K562 (cell line): ENCODE measurements around the gene RNF217. TPM values are rescaled to one million over a fixed set of nuclear protein-coding genes. Genes with fewer than 3 reads are reported as not detected.

Experiments used
- ATAC-seq: fragments of 200-7000 bp; cut with Tn5 transposase; 3 replicates; pipeline ENCODE4 v1.9.1; 2020; ENCODE audit warnings: moderate library complexity
- BruUV-seq: library from RNA; stranded (reverse); fragments of 400-500 nt; replicated peaks from 2 replicates; lab custom pipeline; 2021; lab: Mats Ljungman, UMichigan
- CTCF ChIA-PET: fragments of 300-600 bp; formaldehyde crosslinking; extraction: SDS; loops from one replicate; lab custom pipeline; 2021; ENCODE audit warnings: low intra/inter-chr PET ratio; lab: Yijun Ruan, JAX
- POLR2A ChIA-PET: fragments of 300-600, 350-650 bp; sonication (Branson Sonifier 250); formaldehyde crosslinking; extraction: SDS; loops from one replicate; lab custom pipeline; 2021; ENCODE audit warnings: antibody characterized with exemption, inconsistent platforms; lab: Yijun Ruan, JAX
- DNase-seq, 4 experiments: peaks; one replicate each; pipeline versions ENCODE4 v3.0.0 to v3.0.0-alpha.2; 2011 to 2018; ENCODE audit warnings: low spot score in 3 of 4, mixed read lengths in 3 of 4; ENCODE audit errors: extremely low read depth in 1 of 4
- FAIRE-seq: peaks from 2 replicates; lab custom pipeline; 2011; peaks lifted over from hg19 to GRCh38; lab: Jason Lieb, UNC
- H2AFZ ChIP-seq: 2 replicates; pipeline ENCODE4 v1.6.0; 2011; ENCODE audit warnings: low read depth, low read length, control low read depth, inconsistent platforms
- H3K27ac ChIP-seq: fragments of 200-600 bp; 3 replicates; pipeline ENCODE4 v1.8.0; 2011; ENCODE audit warnings: low read depth, mild to moderate bottlenecking, control low read depth, inconsistent platforms, low read length, moderate library complexity, mixed read lengths; ENCODE audit errors: extremely low read depth
- H3K27me3 ChIP-seq, 2 experiments: fragments of 300-600 bp in 1 of 2; 2 replicates in 1 of 2; 3 replicates in 1 of 2; pipeline versions ENCODE4 v1.6.0 to v1.8.0; 2011; ENCODE audit warnings: inconsistent platforms in 2 of 2, low read length in 2 of 2, mild to moderate bottlenecking in 1 of 2, mixed read lengths in 1 of 2, moderate library complexity in 1 of 2; ENCODE audit not compliant: control insufficient read depth in 2 of 2, insufficient read depth in 2 of 2
- H3K36me3 ChIP-seq: fragments of 300-600 bp; 3 replicates; pipeline ENCODE4 v1.8.0; 2011; ENCODE audit warnings: mild to moderate bottlenecking, low read length, inconsistent platforms; ENCODE audit not compliant: control insufficient read depth, insufficient read depth
- H3K4me1 ChIP-seq, 2 experiments: fragments of 200-600 bp in 1 of 2; replicated peaks in 1 of 2; 2 replicates in 1 of 2; 3 replicates in 1 of 2; pipeline versions ENCODE4 v1.5.1 to v1.8.0; 2011; ENCODE audit warnings: inconsistent platforms in 2 of 2, low read length in 2 of 2, mild to moderate bottlenecking in 1 of 2, mixed read lengths in 1 of 2, moderate library complexity in 1 of 2; ENCODE audit not compliant: control insufficient read depth in 2 of 2, insufficient read depth in 2 of 2
- H3K4me2 ChIP-seq: 2 replicates; pipeline ENCODE4 v1.6.1; 2011; ENCODE audit warnings: low read length, control low read depth, inconsistent platforms, mixed read lengths; ENCODE audit not compliant: insufficient read depth
- H3K4me3 ChIP-seq: fragments of 200-600 bp; sonication (generic), shearing (Covaris generic); 2 replicates; pipeline ENCODE4 v1.5.1; 2016; ENCODE audit warnings: control low read depth, inconsistent platforms
- H3K79me2 ChIP-seq: fragments of 200-600 bp; 3 replicates; pipeline ENCODE4 v1.8.0; 2011; ENCODE audit warnings: low read length, inconsistent platforms; ENCODE audit not compliant: control insufficient read depth, insufficient read depth
- H3K9ac ChIP-seq, 2 experiments: 2 replicates each; pipeline versions ENCODE4 v1.6.0 to v1.6.1; 2011; ENCODE audit warnings: low read depth in 2 of 2, low read length in 2 of 2, control low read depth in 1 of 2, inconsistent platforms in 1 of 2, mild to moderate bottlenecking in 1 of 2, mixed read lengths in 1 of 2; ENCODE audit not compliant: insufficient read depth in 1 of 2
- H3K9me1 ChIP-seq: one replicate; pipeline ENCODE4 v1.6.0; 2011; ENCODE audit warnings: inconsistent platforms, mild to moderate bottlenecking, low read length, moderate library complexity; ENCODE audit not compliant: control insufficient read depth, insufficient read depth
- H3K9me3 ChIP-seq: replicated peaks from 2 replicates; pipeline ENCODE4 v1.5.1; 2011; ENCODE audit warnings: low read depth, low read length, inconsistent platforms; ENCODE audit not compliant: control insufficient read depth, insufficient read depth
- H4K20me1 ChIP-seq: replicated peaks from 2 replicates; pipeline ENCODE4 v1.6.1; 2011; ENCODE audit warnings: low read length, inconsistent platforms, mixed read lengths; ENCODE audit not compliant: control insufficient read depth, insufficient read depth
- BRF2 ChIP-seq: IDR thresholded peaks from 3 replicates; pipeline ENCODE4 v1.6.1; 2011; ENCODE audit warnings: borderline replicate concordance, mild to moderate bottlenecking; ENCODE audit not compliant: insufficient read length, insufficient read depth
- CBX3 ChIP-seq, 2 experiments: IDR thresholded peaks; 1 replicate in 1 of 2; 2 replicates in 1 of 2; pipeline ENCODE4 v1.6.1; 2012; ENCODE audit warnings: inconsistent platforms in 2 of 2, low read length in 2 of 2, borderline replicate concordance in 1 of 2, control low read depth in 1 of 2
- CC2D1A ChIP-seq: fragments of 450-650 bp; IDR thresholded peaks from 2 replicates; pipeline ENCODE4 v1.6.1; 2017; ENCODE audit warnings: mild to moderate bottlenecking
- COPS2 ChIP-seq: fragments of 450-650 bp; conservative IDR thresholded peaks from 2 replicates; pipeline ENCODE4 v1.6.1; 2016; ENCODE audit warnings: mild to moderate bottlenecking, moderate library complexity
- FOXJ3 ChIP-seq: sonication (generic); formaldehyde crosslinking; IDR thresholded peaks from 2 replicates; pipeline ENCODE4 v1.4.0; 2020; ENCODE audit warnings: mild to moderate bottlenecking, missing genetic modification reagents
- ILF3 ChIP-seq: fragments of 450-650 bp; IDR thresholded peaks from 2 replicates; pipeline ENCODE4 v1.6.1; 2018; ENCODE audit warnings: antibody characterized with exemption, mild to moderate bottlenecking, moderate library complexity, borderline replicate concordance
- KAT2B ChIP-seq: IDR thresholded peaks from one replicate; pipeline ENCODE4 v1.6.1; 2012; ENCODE audit warnings: low read depth, mild to moderate bottlenecking, control low read depth, inconsistent platforms, low read length, moderate library complexity
- MED1 ChIP-seq: sonication (generic); formaldehyde crosslinking; IDR thresholded peaks from 2 replicates; pipeline ENCODE4 v1.8.1; 2023; ENCODE audit warnings: missing genetic modification reagents, borderline replicate concordance
- MEIS2 ChIP-seq: fragments of 450-650 bp; IDR thresholded peaks from 2 replicates; pipeline ENCODE4 v1.6.1; 2014; ENCODE audit warnings: mild to moderate bottlenecking; ENCODE audit not compliant: partially characterized antibody
- NCOA6 ChIP-seq: fragments of 450-650 bp; IDR thresholded peaks from 2 replicates; pipeline ENCODE4 v1.6.1; 2017; ENCODE audit warnings: mild to moderate bottlenecking
- NFIC ChIP-seq: fragments of 450-650 bp; IDR thresholded peaks from 2 replicates; pipeline ENCODE4 v1.6.1; 2017; ENCODE audit warnings: mild to moderate bottlenecking, inconsistent platforms
- RBBP5 ChIP-seq: fragments of 200-600 bp; sonication (generic); IDR thresholded peaks from 2 replicates; pipeline ENCODE4 v1.6.1; 2012; ENCODE audit warnings: borderline replicate concordance, mild to moderate bottlenecking, low read length, control low read depth, inconsistent platforms; ENCODE audit not compliant: insufficient read depth, poor library complexity, severe bottlenecking
- SP2 ChIP-seq: IDR thresholded peaks from 2 replicates; pipeline ENCODE4 v1.6.1; 2011; ENCODE audit warnings: mild to moderate bottlenecking, low read depth, low read length, moderate library complexity; ENCODE audit not compliant: poor library complexity, severe bottlenecking; ENCODE audit errors: extremely low read depth
- ZBTB43 ChIP-seq: sonication (generic); formaldehyde crosslinking; IDR thresholded peaks from 2 replicates; pipeline ENCODE4 v1.8.0; 2023; ENCODE audit warnings: mild to moderate bottlenecking, missing genetic modification reagents
- ZNF347 ChIP-seq: fragments of 450-650 bp; formaldehyde crosslinking; IDR thresholded peaks from 2 replicates; pipeline ENCODE4 v1.4.0; 2020; ENCODE audit warnings: low read depth, mild to moderate bottlenecking, moderate library complexity
- ZNF511 ChIP-seq: sonication (generic); formaldehyde crosslinking; IDR thresholded peaks from 2 replicates; pipeline ENCODE4 v1.8.0; 2022; ENCODE audit warnings: mild to moderate bottlenecking, missing genetic modification reagents
- ZNF561 ChIP-seq: fragments of 450-650 bp; formaldehyde crosslinking; conservative IDR thresholded peaks from 2 replicates; pipeline ENCODE4 v1.4.0; 2020; ENCODE audit warnings: mild to moderate bottlenecking, moderate library complexity
- ZNF75A ChIP-seq: fragments of 450-650 bp; formaldehyde crosslinking; IDR thresholded peaks from 2 replicates; pipeline ENCODE4 v1.4.0; 2020; ENCODE audit warnings: mild to moderate bottlenecking
- WGBS: fragments of 100-300 bp; shearing (Covaris generic); methylation state at CpG from one replicate; pipeline ENCODE4 v1.1.6; 2016; ENCODE audit warnings: low coverage, mixed read lengths; ENCODE audit not compliant: insufficient coverage; ENCODE audit errors: missing lambda C conversion rate; 5-methylcytosine and 5-hydroxymethylcytosine counted together
- in situ Hi-C: fragments of 300-500 bp; cut with MboI; formaldehyde crosslinking; loops from 4 replicates; pipeline ENCODE4 v1.15.0; 2018; ENCODE audit warnings: inconsistent platforms, mixed read lengths
- intact Hi-C: fragments of 100-400 bp; cut with micrococcal nuclease; formaldehyde crosslinking; loops from 2 replicates; pipeline ENCODE4 v1.14.2; 2022
- polyA plus RNA-seq, 8 experiments: library from polyadenylated mRNA; depleted of rRNA in 4 of 8; stranded (reverse) in 5 of 8; unstranded in 3 of 8; fragments of >200 nt; fragmentation: Nextera tagmentation in 2 of 8; fragmentation: Illumina TruSeq in 1 of 8; extraction: Ambion mirVana in 2 of 8; extraction: Trizol in 1 of 8; gene quantifications; 2 replicates each; pipeline versions ENCODE4 v1.2.1 to v1.2.3, GENCODE V29; 2011 to 2014; ENCODE audit warnings: inconsistent platforms in 1 of 8, missing spikeins in 1 of 8
- total RNA-seq, 7 experiments: library from RNA; depleted of rRNA in 6 of 7; stranded (reverse); fragments of >200 nt in 6 of 7; fragmentation: Illumina TruSeq in 2 of 7; extraction: Trizol in 2 of 7; gene quantifications; 2 replicates each; pipeline versions ENCODE4 v1.2.1 to v1.2.3, GENCODE V29; 2011 to 2021; ENCODE audit warnings: low replicate concordance in 1 of 7

RNF217 gene
- total and polyA plus RNA-seq, 9 of the 15 experiments (the other 6 are each of a cell fraction or from before 2014, with no cell fraction given): 2.9 to 25.6 (median 12.0) TPM

GRCh38 chr6:125114248-125114858 is 152.1 kb downstream of the RNF217 start (continued):
- TF ChIP-seq NCOA6: no peak
- TF ChIP-seq ZBTB43 (CRISPR knock-in tag): no peak
- TF ChIP-seq COPS2: no peak
- TF ChIP-seq ZNF561: no peak
- TF ChIP-seq MEIS2: no peak
- no peak for TF ChIP-seq FOXJ3
- peak; percentile 29; the same call in 1 of the 2 replicates for TF ChIP-seq CC2D1A

GRCh38 chr6:125116170-125116569 is 153.9 kb downstream of the RNF217 start:
- Histone ChIP-seq H3K4me2 (no peak overlapping the region), H3K27me3 (no peaks in the 10 kb centered on the region), H3K79me2 (no peaks in the 10 kb centered on the region), H3K36me3 (no peaks in the 10 kb centered on the region), H3K27ac (no peak overlapping the region), H2AFZ (0 out of 2 replicates have a peak overlapping the region, but pooled peaks have one; percentile 6), H4K20me1 (no peaks in the 10 kb centered on the region), H3K9ac (no peak overlapping the region), H3K9me3 (peaks cover 20% of the 10 kb centered on the region), H3K9me1 (no peaks in the 10 kb centered on the region), H3K4me3 (no peak overlapping the region), H3K4me1 (no peaks in the 10 kb centered on the region)
- ChIA-PET CTCF (interaction anchor here (0.6 kb wide), 1 partner anchor 14 kb away, joined by 3 read pairs; no protein-coding TSS in a partner anchor), POLR2A (interaction anchor here (0.6 kb wide), 1 partner anchor 1087 kb away, joined by 3 read pairs; no protein-coding TSS in a partner anchor)
- 53% methylated on average over 1 of the region's 1 CpG for WGBS
- in situ Hi-C loops: no loop called here
- BruUV-seq: no TSS peak
- DNase-seq: no peak
- no peak for ATAC-seq
- intact Hi-C loops: no loop called here
- FAIRE-seq: no peak
- TF ChIP-seq RBBP5: no peak
- TF ChIP-seq MED1 (CRISPR knock-in tag): no peak
- no peak for TF ChIP-seq SP2
- TF ChIP-seq NFIC: no peak
- TF ChIP-seq BRF2: no peak
- no peak for TF ChIP-seq KAT2B
- no peak for TF ChIP-seq ZNF511 (CRISPR knock-in tag)
- TF ChIP-seq ILF3: no peak
- no peak for TF ChIP-seq ZNF75A (CRISPR knock-in tag)
- TF ChIP-seq CBX3 (IDR thresholded peaks at IDR 0.05; ENCODE audit: borderline replicate concordance in 1 of 2, low read length in 2 of 2): no peak
- no peak for TF ChIP-seq ZNF347 (CRISPR knock-in tag)
